NCI-H187 treated with DMSO at 0.1 percent for 48 hours (cell line): Measurements from ENCODE around the gene BABAM2.
"Not testable (repeated sequence)": the region's sequence is repeated elsewhere in the genome, so short reads cannot be mapped to it uniquely, and the experiment has no call there.

Experiments
- DNase-seq: peaks from one replicate; lab custom pipeline; 2025; lab: John Stamatoyannopoulos, UW

Gene BABAM2

GRCh38 chr2:28331797-28332196 is 441.3 kb downstream of the BABAM2 start:
- DNase-seq = not testable (repeated sequence)

DNA sequence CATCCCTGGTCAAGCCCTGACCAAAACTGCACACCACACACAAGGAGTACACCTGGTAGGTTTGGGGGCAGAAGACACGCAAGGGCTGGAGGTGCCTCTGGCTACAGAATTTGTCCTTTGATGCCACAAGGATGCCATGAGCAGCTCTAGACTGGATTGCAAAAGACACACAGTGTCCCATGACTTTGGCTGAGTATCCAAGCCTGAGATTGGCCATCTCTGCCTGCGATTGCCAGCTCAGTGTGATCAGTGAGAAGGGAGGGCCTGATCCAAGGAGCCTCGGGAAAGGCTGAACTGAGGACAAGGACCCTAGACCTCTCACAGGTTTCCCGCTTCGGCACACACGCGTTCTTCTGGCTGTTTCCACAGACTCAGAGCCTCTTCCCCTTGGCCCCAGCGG is 442.2 kb downstream of the BABAM2 start:
- DNase-seq = no peak

- DNase-seq = no peak
Measured at GRCh38 chr2:28333606-28334526, 443.3 kb downstream of the BABAM2 start.

DNA sequence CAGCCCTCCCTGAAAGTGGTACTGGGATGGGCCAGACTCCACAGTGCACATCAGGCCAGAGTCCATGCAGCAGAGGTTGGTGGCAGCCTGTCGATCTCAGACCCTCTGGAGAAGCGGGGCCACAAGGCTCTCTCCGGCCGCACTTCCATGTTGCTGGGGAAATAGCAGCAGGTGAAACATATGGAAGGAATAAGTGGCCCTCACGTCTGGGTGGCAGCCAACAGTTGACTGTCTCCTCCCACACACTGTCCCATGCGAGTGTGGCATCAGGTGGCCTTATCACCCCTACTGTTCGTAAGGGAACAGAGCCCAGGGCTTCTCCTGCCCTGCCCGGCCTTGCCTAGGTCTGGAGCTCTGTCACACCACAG is 444.0 kb downstream of the BABAM2 start:
- no peak for DNase-seq

DNA sequence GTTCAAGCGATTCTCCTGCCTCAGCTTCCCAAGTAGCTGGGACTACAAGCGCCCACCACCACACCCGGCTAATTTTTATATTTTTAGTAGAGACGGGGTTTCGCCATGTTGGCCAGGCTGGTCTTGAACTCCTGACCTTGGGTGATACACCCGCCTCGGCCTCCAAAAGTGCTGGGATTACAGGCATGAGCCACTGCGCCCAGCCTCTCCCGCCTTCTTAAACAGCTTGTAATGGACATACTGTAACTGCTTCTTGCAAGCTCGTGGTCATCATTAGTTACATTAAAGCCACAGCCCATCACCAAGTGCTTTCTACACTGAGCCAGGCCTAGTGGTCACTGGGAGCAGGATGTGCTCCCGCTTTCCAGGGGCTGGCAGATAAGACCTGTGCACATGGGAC is 444.7 kb downstream of the BABAM2 start:
- DNase-seq = not testable (repeated sequence)

- no peak for DNase-seq
Measured at GRCh38 chr2:28335666-28336065, 445.1 kb downstream of the BABAM2 start.

DNA sequence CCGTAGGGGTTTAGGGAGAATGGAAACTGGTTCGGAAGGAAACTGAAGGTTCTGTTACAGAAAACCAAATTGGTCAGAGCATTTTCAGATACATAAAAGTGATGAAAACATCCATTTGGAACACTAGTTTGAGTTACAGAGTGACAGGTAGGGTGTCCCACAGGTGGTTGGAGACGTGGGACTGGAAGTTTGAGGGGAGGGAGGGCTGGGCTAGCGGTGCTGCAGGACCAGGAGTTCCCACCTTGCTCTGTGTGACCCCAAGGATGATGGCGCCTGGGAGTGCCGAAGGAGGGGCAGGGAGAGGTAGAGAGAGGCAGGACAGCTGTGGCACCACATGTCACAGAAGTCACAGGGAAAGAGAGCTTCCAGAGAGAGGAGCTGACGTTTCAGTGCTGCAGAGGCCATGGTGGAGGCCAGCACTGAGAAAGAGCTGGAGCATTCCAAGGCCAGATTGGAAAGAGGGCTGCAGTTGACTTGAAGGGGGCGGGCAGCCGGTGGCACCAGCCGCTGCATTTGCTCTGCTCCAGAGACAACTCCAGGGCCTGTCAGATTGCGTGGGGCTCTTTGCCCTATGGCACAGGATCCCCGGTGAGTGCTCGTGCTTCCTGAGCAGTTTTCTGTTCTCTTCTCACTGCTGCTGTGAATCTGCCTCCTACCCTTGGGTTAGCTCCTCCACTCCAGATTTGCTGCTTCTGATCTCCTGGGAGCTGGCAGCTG is 445.9 kb downstream of the BABAM2 start:
- no peak for DNase-seq

DNA sequence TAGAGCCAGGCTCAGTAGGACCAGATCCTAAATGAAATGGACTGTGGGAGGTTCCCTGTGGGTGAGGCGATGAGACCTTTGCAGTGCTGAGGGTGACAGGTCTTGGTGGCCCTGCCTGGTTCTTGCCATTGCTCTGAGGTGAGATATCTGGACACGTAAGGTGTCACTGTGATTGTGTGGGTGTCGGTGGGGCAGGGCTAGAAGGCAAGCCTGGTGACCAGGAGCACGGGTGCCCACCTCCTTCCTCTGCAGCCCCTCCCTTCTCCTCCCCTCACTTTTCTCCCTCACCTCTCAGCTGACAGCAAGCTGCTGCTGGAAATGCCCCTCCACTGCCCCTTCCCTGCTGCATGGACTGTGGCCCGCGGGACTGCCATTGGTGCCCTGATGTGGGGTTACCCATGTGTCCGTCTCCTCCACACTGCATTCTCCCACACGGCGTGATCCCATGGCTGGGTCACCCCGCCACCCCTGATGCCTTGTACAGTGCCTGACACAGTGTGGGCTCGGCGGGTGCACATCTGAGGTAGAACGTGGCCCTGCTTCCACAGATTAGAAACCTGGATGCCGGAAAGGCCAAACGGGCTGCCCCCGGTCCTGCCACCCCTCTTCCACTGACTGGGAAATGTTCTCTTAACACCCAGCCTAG is 446.6 kb downstream of the BABAM2 start:
- DNase-seq = no peak

DNA sequence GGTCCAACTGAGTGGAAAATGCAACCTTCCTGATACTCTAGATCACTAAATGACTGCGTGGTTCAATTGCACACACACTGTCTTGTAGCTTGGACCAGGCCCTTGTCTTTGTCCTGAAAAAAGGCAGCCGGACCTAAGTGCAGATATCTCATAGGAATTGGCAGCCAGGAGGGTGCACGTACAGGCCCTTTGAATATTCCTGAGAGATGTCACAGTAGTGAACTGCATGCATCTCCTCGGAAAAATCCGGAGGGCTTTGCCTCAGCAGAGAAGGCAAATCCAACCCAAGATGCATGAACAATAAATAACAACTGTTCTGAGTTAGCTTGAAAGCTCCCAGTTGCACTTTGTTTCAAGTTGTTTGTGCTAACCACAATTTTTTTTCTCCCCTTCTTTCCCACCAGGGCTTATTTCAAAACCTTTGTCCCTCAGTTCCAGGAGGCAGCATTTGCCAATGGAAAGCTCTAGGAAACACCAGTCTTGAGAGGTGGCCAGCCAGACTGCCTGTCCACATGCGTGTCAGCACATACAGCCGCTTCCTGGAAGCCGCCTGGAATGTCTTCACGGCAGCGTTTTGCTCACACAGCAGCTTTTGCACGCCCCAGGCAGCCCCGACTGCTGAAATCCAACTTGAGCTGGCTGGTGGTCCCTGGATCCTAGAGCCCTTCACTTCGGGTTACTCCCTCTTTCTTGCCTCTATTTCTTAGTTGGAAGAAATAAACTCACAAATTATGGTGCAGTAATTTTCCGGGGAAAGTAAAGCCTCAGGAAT is 447.7 kb downstream of the BABAM2 start:
- DNase-seq = no peak

DNA sequence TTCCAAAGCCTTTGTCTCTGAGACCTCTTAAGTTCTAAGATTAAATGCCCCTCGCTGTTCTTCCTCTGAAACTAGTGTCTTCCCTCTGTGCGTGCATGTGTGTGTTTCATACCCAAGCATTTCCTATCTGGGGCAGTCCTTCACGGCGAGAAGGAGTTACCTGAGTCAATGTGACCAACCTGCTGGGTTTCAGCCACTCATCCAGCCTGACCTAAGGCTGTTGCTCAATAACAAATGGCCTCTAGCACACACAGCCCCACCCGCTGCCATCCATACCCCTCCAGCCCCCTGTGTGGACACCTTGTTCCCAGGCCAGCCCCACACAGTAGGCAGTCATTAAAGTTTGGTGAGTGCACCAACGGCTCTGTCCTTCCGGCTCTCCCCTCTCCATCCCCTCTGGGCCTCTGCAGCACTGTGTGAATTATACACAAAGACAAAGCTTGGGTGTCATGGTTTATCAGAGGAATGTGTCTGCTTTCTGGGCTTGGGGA is 448.3 kb downstream of the BABAM2 start:
- DNase-seq = no peak

- no peak for DNase-seq
Measured at GRCh38 chr2:28339516-28340175, 449.1 kb downstream of the BABAM2 start.

- DNase-seq = no peak
Measured at GRCh38 chr2:28340312-28341202, 450.0 kb downstream of the BABAM2 start.

GRCh38 chr2:28341208-28341891 is 450.8 kb downstream of the BABAM2 start:
- DNase-seq = no peak

- DNase-seq = no peak
Measured at GRCh38 chr2:28342081-28342967, 451.8 kb downstream of the BABAM2 start.

DNA sequence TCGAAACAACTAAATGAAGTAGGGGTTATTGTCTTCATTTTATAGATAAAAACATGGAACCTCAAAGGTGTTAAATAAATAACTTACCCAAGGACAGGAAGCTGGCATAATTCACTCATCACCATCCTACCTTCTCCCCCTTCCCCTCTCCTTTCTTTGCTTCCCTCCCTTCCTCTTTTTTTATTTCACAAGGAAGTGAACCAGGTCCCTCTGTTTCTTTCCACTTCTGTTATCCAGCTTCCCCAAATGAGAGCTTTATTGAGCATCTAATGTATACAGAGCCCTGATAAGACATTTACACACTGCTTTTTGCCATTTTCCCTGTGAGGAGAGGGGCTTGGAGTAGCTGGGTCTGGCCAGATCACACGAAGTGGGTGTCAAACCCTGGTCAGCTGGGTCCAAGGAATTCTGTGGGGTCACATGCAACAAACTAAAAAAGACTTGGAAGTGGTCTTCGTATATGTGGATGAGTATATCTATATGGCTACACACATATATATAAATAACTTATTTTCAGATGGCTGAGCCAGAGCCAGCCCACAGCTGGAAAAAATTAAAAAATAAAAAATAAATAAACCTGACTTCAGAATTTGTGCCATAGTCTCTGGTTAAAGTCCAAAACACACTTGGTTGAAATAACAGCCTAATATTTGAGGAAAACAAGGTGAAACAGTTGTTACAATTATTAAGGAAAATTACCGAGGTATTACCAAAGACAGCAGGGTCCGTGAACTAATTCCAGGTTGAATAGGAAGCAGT is 452.8 kb downstream of the BABAM2 start:
- DNase-seq = no peak

- DNase-seq = no peak
Measured at GRCh38 chr2:28343971-28344715, 453.6 kb downstream of the BABAM2 start.

GRCh38 chr2:28344756-28345373 is 454.3 kb downstream of the BABAM2 start:
- no peak for DNase-seq
